Adrenal gland (tissue), 12 donors: Measurements from ENCODE around the gene ZNF787. TPM values are rescaled to one million over a fixed set of nuclear protein-coding genes. Genes with fewer than 3 reads are reported as not detected.
A peak's percentile ranks its signal among the peaks of the same experiment; 100 is the strongest.

ENCODE experiments used
- DNase-seq, 7 donors: peaks; one replicate each; pipeline ENCODE4 v3.0.0-alpha.2; 2019 to 2020
- H3K27ac ChIP-seq, 5 donors: fragments of 200-600 bp; sonication (generic) in 4 of 5; 1 replicate in 3 of 5; 2 replicates in 2 of 5; pipeline versions ENCODE4 v1.5.1 to v1.8.0; 2016 to 2020; ENCODE audit warnings: mild to moderate bottlenecking in 1 of 5
- H3K27me3 ChIP-seq: fragments of 200-600 bp; 2 replicates; pipeline ENCODE4 v1.8.0; 2021
- H3K36me3 ChIP-seq, 2 donors: fragments of 200-600 bp; replicated peaks in 1 of 2; 1 replicate in 1 of 2; 2 replicates in 1 of 2; pipeline versions ENCODE4 v1.5.1 to v1.8.0; 2018 to 2022
- H3K4me1 ChIP-seq, 2 donors: fragments of 200-600 bp; replicated peaks in 1 of 2; 1 replicate in 1 of 2; 2 replicates in 1 of 2; pipeline versions ENCODE4 v1.5.1 to v1.8.0; 2018 to 2021
- H3K4me3 ChIP-seq, 4 donors: fragments of 200-600 bp; sonication (generic) in 3 of 4; one replicate each; pipeline ENCODE4 v1.5.1; 2016 to 2018
- H3K9me3 ChIP-seq, 3 donors: fragments of 200-600 bp; sonication (generic) in 1 of 3; replicated peaks in 1 of 3; 1 replicate in 2 of 3; 2 replicates in 1 of 3; pipeline versions ENCODE4 v1.5.1 to v1.8.0; 2016 to 2021
- POLR2A ChIP-seq, 2 donors: fragments of 450-650 bp; IDR thresholded peaks; one replicate each; pipeline ENCODE4 v1.6.1; 2017; ENCODE audit warnings: antibody characterized with exemption in 2 of 2, mild to moderate bottlenecking in 2 of 2, moderate library complexity in 1 of 2
- WGBS, 4 donors: extraction: QIAGEN DNeasy Blood & Tissue Kit in 2 of 4; methylation state at CpG; one replicate each; pipeline versions ENCODE4 v1.1.5 to v1.1.7; 2013 to 2017; 5-methylcytosine and 5-hydroxymethylcytosine counted together
- intact Hi-C, 2 donors: fragments of 100-400 bp; cut with DNase I; formaldehyde crosslinking; loops; one replicate each; pipeline versions ENCODE4 v1.14.1 to v1.15.0; 2022 to 2023
- polyA plus RNA-seq, 3 donors: library from polyadenylated mRNA; stranded (reverse); fragments of 200-250 nt in 2 of 3; fragments of 350-450 nt in 1 of 3; fragmentation: Illumina TruSeq in 1 of 3; extraction: RNeasy Lipid Tissue Mini Kit (QIAGEN cat#74804) in 1 of 3; gene quantifications; one replicate each; pipeline ENCODE4 v1.2.3, GENCODE V29; 2013 to 2014
- total RNA-seq, 9 donors: library from RNA; depleted of rRNA in 4 of 9; stranded (reverse); fragments of >200 nt in 4 of 9; fragments of 120-200 nt in 1 of 9; fragmentation: NEBNext Ultra II Directional in 1 of 9; extraction: Animal tissue kit (Norgen Biotek cat#: 25700) in 1 of 9; gene quantifications; one replicate each; pipeline versions ENCODE4 v1.1.0 to v1.2.4, GENCODE V29; 2013 to 2023
- TF ChIP-seq, protein P1 (sequence below), 6 experiments: fragments of 450-650 bp in 4 of 6; fragments of 200-600 bp in 2 of 6; sonication (generic) in 1 of 6; IDR thresholded peaks; 1 replicate in 5 of 6; 2 replicates in 1 of 6; pipeline versions ENCODE4 v1.5.1 to v1.8.0; 2016 to 2021; ENCODE audit warnings: antibody characterized with exemption in 6 of 6, mild to moderate bottlenecking in 2 of 6, moderate library complexity in 1 of 6
- donor health status: healthy with polysubstance abuse.
- donor health status: Bipolar disorder and iron deficiency.
- donor health status: DM: yes; HTN: yes; CAD: no.
- donor health status: DM: no; HTN: no; CAD: no.
- donor health status: DM: no; HTN: no; CAD: no.
- donor health status: DM: yes; HTN: yes; CAD: no.

Gene ZNF787
- total and polyA plus RNA-seq, 12 donors, result 4.6 to 51.5 (median 27.8) TPM

DNA sequence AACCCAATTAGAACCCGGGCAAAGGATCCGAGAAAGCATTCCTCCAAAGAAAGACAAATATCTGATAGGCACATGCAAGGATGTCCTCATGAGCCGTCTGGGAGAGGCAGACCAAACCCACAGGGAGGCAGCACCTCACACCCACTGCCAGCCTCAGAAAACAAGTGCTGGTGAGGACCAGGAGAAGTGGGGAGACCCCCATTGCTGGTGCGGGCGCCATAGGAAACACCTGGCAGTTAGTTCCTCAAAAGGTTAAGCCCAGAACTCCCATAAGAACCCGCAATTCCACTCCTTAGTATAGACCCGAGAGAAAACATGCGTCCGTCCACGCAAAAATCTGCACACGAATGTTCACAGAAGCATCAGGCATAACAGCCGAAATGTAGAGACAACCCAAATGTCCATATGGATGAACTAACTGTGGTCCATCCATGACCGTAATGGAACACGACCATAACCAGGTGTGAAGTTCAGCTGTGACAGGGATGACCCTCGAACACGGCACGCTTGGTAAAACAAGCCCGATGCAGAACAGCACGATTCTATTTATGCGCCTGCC lies 7.9 kb downstream of the ZNF787 start:
- no peak for TF ChIP-seq POLR2A (IDR thresholded peaks at IDR 0.05)
- TF ChIP-seq, protein P1, sequence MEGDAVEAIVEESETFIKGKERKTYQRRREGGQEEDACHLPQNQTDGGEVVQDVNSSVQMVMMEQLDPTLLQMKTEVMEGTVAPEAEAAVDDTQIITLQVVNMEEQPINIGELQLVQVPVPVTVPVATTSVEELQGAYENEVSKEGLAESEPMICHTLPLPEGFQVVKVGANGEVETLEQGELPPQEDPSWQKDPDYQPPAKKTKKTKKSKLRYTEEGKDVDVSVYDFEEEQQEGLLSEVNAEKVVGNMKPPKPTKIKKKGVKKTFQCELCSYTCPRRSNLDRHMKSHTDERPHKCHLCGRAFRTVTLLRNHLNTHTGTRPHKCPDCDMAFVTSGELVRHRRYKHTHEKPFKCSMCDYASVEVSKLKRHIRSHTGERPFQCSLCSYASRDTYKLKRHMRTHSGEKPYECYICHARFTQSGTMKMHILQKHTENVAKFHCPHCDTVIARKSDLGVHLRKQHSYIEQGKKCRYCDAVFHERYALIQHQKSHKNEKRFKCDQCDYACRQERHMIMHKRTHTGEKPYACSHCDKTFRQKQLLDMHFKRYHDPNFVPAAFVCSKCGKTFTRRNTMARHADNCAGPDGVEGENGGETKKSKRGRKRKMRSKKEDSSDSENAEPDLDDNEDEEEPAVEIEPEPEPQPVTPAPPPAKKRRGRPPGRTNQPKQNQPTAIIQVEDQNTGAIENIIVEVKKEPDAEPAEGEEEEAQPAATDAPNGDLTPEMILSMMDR (IDR thresholded peaks at IDR 0.05), result no peak
- peak overlapping the region in 3 of 5 donors; percentile 75 to 92 (median 84) for H3K27ac ChIP-seq
- intact Hi-C loops, result no loop called here

DNA sequence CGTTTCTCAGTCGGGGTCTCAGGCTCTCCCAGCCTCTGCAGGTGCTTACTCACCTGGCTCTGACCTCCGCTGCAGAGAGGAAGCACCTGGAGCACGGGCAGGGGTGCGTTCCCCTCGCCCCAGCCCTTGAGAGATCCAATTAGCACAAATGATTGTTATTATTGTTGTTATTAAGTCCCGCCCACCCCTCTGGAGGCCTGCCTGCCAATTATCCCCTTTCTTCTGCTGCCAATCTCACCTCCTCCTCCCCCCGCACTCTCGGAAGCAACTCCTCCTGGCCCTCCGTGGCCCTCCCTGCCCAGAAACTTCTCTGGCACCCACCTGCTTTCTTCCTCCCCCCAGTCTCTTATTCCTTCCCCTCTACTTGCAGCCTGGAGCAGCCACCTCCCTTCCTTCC lies 8.8 kb downstream of the ZNF787 start:
- TF ChIP-seq POLR2A (IDR thresholded peaks at IDR 0.05), result no peak
- TF ChIP-seq, protein P1 (IDR thresholded peaks at IDR 0.05), result no peak
- intact Hi-C loops, result no loop called here
- WGBS, 4 donors, result 28 to 38% (median 32%) methylated on average over 4 to 10 of the region's 10 CpGs
- no peaks in the 10 kb centered on the region for H3K36me3 ChIP-seq
- peak overlapping the region in 4 of 5 donors; percentile 75 to 92 (median 82) for H3K27ac ChIP-seq
- H3K4me3 ChIP-seq, result peak overlapping the region in 1 of 4 donors; percentile 16
- H3K4me1 ChIP-seq, result peaks cover 72 to 74% of the 10 kb centered on the region in 2 donors
- H3K9me3 ChIP-seq, result no peaks in the 10 kb centered on the region
- DNase-seq, result no peak
- no peaks in the 10 kb centered on the region for H3K27me3 ChIP-seq

More for the DNA sequence above, 7.9 kb downstream of the ZNF787 start:
- Histone ChIP-seq H3K27me3 (no peaks in the 10 kb centered on the region), H3K4me1 (peaks cover 66 to 75% of the 10 kb centered on the region in 2 donors), H3K36me3 (no peaks in the 10 kb centered on the region), H3K9me3 (no peaks in the 10 kb centered on the region), H3K4me3 (no peak overlapping the region)
- no peak for DNase-seq
- 66 to 71% (median 70%) methylated on average over 20 of the region's 20 CpGs for WGBS, 4 donors

DNA sequence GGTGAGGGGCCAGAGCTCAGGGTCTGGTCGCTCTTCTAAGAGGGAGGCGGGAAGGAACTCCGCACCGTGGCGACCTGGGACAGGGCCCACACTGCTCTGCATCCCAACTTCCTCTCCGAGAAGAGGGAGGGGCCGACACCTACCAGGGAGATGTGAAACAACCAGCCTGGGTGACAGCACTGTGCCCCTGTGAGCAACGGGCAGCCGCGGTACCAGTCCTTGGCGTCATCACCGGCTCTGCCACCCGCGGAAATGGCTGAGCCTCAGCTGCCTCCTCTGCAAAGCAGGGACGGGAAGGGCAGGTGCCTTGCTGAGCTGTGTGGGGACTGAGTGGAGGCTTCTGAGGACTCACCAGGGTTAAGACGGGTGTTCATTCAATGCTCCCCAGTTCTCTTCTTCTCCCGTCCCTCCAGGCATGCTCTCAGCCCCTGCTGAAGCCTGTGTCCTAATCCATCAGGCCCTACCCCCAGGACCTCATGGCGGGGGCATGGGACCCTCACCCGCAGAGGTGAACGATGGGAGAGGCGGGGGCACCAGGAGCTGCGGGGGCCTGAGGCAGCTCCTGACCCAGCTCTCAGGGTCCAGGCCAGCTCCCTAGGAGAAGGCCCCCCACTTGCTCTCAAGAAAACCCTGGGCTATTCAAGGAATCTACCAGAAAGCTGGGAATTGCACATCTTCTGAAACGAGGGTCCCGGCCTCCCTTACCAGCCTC lies 9.3 kb downstream of the ZNF787 start:
- 27 to 48% (median 34%) methylated on average over 7 to 24 of the region's 24 CpGs for WGBS, 4 donors
- Histone ChIP-seq H3K27me3 (no peaks in the 10 kb centered on the region), H3K9me3 (no peaks in the 10 kb centered on the region), H3K36me3 (no peaks in the 10 kb centered on the region), H3K4me3 (peak overlapping the region in 1 of 4 donors; percentile 16), H3K4me1 (peaks cover 72 to 74% of the 10 kb centered on the region in 2 donors), H3K27ac (peak overlapping the region; percentile 8 to 92 (median 79))
- intact Hi-C loops, result no loop called here
- TF ChIP-seq, protein P1 (IDR thresholded peaks at IDR 0.05), result no peak
- no peak for TF ChIP-seq POLR2A (IDR thresholded peaks at IDR 0.05)
- peak; percentile 57 to 86 (median 75) for DNase-seq

GRCh38 chr19:56110515-56111448 lies 10.3 kb downstream of the ZNF787 start:
- intact Hi-C loops, result no loop called here
- TF ChIP-seq POLR2A (IDR thresholded peaks at IDR 0.05), result peak in 1 of 2 donors; percentile 80
- TF ChIP-seq, protein P1 (IDR thresholded peaks at IDR 0.05), result no peak
- Histone ChIP-seq H3K27ac (peak overlapping the region; percentile 8 to 92 (median 79)), H3K4me3 (no peak overlapping the region), H3K36me3 (peaks cover 0 to 4% of the 10 kb centered on the region in 2 donors), H3K9me3 (no peaks in the 10 kb centered on the region), H3K4me1 (peaks cover 74 to 83% of the 10 kb centered on the region in 2 donors), H3K27me3 (no peaks in the 10 kb centered on the region)
- WGBS, 4 donors, result 10 to 26% (median 15%) methylated on average over 5 to 12 of the region's 12 CpGs
- peak; percentile 71 to 91 (median 89) for DNase-seq
